NCI-H1092 treated with DMSO at 0.1 percent for 48 hours (cell line): Measurements from ENCODE around the gene RILP.
A peak's percentile ranks its signal among the peaks of the same experiment; 100 is the strongest.

Experiments
- DNase-seq: peaks from one replicate; lab custom pipeline; 2025; lab: John Stamatoyannopoulos, UW

The RILP gene

GRCh38 chr17:1629504-1630310, 20.0 kb downstream of the RILP start:
- DNase-seq, result no peak

GRCh38 chr17:1628856-1629503, 20.7 kb downstream of the RILP start:
- DNase-seq, result peak; percentile 93

- peak; percentile 75 for DNase-seq
These were observed 21.4 kb downstream of the RILP start, which contains the start of gene SLC43A2 for GRCh38 chr17:1627982-1628855. TSS of gene SLC43A2 (minus strand) at chr17:1628834. CDS start at chr17:1627874, 960 bp downstream.

- DNase-seq, result no peak
These were observed 22.3 kb downstream of the RILP start for GRCh38 chr17:1627182-1627981.

- DNase-seq, result no peak
These were observed 23.3 kb downstream of the RILP start for GRCh38 chr17:1626333-1626732.

GRCh38 chr17:1625581-1625980, 24.1 kb downstream of the RILP start:
- DNase-seq, result no peak

- DNase-seq, result no peak
These were observed 24.6 kb downstream of the RILP start for GRCh38 chr17:1625053-1625452.

- no peak for DNase-seq
These were observed 25.0 kb downstream of the RILP start for GRCh38 chr17:1624650-1625049.

- no peak for DNase-seq
These were observed 26.5 kb downstream of the RILP start for GRCh38 chr17:1623057-1623630.

- no peak for DNase-seq
These were observed 28.3 kb downstream of the RILP start for GRCh38 chr17:1621273-1621954.

- no peak for DNase-seq
These were observed 29.2 kb downstream of the RILP start for GRCh38 chr17:1620486-1620885.

- DNase-seq, result no peak
These were observed 32.0 kb downstream of the RILP start for GRCh38 chr17:1617620-1618174.

- no peak for DNase-seq
These were observed 33.6 kb downstream of the RILP start for GRCh38 chr17:1616101-1616500.

GRCh38 chr17:1612400-1612799, 37.3 kb downstream of the RILP start:
- DNase-seq, result no peak

GRCh38 chr17:1611715-1612114, 38.0 kb downstream of the RILP start:
- DNase-seq, result no peak

GRCh38 chr17:1608676-1609075, 41.0 kb downstream of the RILP start:
- no peak for DNase-seq

GRCh38 chr17:1607971-1608320, 41.7 kb downstream of the RILP start:
- no peak for DNase-seq

GRCh38 chr17:1606352-1606985, 43.2 kb downstream of the RILP start:
- peak; percentile 1 for DNase-seq

- DNase-seq, result no peak
These were observed 43.9 kb downstream of the RILP start for GRCh38 chr17:1605681-1606351.
